HG02938 (cell line): ENCODE data around the gene ZNF57.
"Not testable (repeated sequence)": the region's sequence is repeated elsewhere in the genome, so short reads cannot be mapped to it uniquely, and the experiment has no call there.

Source experiments
- ATAC-seq: cut with Tn5 transposase; IDR thresholded peaks from one replicate; pipeline ENCODE4 v1.9.1; 2021; ENCODE audit warnings: mild to moderate bottlenecking, moderate library complexity; ENCODE audit not compliant: unreplicated experiment

The ZNF57 gene

DNA sequence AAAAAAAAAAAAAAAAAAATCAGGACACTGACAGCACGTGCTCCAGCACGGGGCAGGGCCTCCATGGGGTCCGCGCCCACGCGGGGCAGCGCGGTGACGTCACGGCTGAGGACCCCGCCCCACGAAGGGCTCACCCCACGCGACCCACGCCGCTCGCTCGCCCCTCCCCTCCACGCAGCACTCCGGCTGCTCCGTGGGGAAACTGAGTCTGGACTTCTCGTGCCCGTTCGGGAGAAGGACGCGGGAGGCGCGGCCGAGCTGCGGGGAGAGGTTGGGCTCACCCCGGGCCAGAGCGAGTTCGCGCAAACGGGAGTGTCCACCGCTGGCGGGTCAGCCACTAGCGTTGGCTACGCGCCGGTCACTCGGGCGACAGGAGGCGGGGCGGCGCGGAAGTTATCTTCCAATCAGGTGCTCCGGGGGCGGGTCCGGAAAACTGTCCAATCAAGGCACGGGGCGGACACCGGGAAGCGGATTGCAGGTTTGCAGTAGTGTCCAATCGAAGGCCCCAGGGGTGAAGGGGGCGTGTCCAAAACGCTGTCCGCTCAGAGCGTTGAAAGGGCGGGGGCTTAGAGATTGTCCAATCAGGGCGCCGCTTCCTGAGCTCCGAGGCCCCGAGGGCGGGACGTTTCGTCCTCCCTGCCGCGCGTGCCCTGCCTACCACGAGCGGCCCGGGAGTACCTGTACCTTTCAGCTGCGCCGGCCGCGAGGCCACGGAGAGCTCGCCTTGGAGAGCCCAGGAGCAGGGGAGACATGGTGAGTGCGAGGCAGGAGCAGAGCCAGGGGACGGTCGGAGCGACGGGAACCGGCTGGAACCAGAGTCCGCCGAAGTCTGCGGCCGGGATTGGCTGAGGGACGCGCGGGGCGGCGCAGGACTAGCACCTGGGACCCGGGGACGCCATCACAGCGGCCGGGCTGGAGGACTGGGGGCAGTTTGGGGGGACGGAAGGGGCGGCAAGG is at the start of gene ZNF57:
ZNF57 (plus strand) TSS at position 633 of the 957 bp plus-strand sequence; CDS start at position 751, 118 bp downstream.
- ATAC-seq, result peak; percentile 91

DNA sequence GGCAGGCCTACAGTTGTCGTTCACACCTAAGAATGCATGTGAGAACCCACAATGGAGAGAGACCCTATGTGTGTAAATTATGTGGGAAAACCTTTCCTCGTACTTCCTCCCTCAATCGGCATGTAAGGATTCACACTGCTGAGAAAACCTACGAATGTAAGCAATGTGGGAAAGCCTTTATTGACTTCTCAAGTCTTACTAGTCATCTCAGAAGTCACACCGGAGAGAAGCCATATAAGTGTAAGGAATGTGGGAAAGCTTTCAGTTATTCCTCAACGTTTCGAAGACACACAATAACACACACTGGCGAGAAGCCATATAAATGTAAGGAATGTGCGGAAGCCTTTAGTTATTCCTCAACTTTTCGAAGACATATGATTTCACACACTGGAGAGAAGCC is 48.1 kb upstream of the ZNF57 start:
- no peak for ATAC-seq

DNA sequence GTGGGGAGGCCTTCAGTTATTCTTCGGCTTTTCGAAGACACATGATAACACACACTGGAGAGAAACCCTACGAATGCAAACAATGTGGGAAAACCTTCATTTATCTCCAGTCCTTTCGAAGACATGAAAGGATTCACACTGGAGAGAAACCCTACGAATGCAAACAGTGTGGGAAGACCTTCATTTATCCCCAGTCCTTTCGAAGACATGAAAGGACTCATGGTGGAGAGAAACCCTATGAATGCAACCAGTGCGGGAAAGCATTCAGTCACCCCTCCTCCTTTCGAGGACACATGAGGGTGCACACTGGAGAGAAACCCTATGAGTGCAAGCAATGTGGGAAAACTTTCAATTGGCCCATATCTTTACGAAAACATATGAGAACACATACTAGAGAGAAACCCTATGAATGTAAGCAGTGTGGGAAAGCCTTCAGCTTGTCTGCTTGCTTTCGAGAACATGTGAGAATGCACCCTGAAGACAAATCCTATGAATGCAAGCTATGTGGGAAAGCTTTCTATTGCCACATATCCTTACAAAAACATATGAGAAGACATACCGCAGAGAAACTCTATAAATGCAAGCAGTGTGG is 47.6 kb upstream of the ZNF57 start:
- no peak for ATAC-seq

DNA sequence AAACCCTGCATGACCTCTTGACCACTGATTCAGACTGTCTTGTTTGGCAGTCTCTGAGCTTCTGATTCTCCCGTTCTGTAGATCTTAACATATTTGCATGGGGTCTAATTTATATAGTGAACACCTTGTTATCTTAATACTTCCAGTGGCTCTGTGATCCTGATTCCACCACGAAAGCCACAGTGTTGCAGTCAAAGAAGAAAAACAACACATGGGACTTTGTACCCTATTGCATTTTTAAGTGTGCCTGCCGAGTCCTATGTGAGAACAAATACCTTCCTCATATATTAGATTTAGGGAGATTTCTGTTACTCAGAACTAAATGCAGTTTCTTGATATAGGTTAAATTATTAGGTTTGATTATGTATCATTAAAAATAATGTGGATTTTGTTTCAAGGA is 45.9 kb upstream of the ZNF57 start:
- ATAC-seq, result no peak

DNA sequence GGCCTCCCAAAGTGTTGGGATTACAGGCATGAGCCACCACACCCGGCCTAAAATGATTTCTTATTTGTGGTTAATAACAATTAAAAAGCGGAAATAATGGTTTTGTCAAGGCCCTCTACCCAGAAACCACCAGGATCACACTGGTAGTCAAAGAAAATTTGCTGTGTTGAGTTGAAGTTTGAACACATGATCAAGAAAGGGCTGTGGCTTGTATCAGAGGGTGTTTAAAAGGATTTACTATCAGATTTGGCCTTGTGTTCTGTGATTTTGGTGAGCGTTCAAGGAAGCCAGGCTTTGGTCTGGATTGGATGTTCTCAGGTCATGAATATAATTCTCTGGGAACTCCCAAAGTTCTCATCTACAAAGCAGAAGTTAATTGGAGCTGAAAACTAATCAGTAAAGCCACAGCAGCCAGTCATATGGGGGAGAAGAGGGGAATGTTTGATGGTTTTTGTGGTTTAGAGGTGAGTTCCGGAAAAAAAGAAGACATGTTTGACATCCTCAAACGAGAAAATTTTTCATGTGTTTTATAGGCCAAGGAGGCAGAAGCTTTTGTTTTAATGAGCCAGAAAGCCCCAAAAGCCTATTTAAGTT is 44.2 kb upstream of the ZNF57 start:
- no peak for ATAC-seq

DNA sequence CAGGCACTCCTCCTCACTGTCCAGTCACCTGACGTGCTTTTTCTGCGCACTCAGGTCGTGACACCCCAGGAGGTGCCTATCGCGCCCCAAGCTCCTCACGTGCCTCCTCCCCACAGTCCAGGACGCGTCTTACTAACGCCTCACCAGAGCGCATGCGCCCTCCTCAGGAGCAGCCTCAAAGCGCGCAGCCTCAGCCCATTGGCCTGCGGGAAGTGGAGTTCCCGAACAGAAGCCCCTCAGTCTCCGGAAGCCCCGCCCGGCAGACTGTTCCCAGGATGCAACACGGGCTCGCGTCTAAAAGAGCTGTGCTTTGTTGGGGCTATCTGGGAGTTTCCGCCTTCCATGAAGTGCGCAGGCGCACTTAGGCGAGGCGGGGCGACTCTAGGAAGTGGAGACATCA is 41.9 kb upstream of the ZNF57 start:
- ATAC-seq, result no peak

DNA sequence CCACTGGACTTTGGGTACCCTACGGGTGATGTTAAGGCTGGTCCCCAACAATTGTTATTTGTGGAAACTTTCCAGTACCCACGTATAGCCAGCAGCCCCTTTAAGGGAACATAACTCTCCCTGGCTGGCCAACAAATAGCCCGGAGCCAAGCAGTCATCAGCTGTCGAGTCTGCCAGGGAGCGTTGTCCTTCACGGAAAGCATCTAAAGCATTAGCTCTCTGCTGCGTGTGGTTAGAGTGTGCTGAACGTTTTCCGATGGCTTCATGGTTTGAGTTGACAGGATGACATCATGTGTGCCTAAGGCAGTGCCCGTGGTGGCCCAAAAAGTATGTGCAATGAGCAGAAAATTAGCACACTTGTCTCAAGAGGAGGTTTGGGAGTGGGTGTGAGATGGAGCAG is 36.9 kb upstream of the ZNF57 start:
- ATAC-seq, result no peak

DNA sequence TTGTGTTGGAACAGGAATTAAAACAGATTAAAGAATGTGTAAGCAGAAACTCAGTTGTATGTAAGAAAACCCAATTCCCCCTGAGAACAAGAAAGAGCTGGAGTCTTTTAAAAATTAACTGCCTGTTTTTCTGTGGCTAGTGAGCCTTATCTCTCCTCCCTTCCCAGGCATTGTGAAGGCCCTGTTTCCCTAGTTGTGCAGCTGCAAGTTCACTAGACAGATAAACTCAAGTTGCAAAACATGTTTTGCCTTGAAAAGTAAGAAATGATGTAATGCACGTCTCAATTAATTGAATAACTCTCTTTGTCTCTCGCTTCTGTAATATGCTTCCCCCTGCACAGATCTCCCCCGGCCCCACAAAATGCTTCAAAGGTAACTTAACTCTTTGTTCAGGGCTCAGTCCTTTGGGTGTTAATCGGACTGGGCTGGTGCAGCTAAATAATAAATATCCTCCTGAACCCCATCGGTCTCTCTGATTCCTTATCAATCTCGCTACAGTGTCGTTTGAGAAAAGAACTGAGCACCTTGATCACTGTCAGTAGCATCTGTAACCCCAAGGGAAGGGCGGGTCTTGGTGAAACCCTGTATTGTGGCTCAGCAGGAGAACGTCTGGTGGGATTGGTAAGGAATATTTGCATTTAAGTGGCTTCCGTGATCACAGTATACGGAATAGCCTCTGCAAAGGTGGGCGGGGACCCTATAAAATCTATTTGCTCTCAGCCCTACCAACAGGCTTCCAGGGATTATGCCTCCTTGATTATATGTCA is 35.2 kb upstream of the ZNF57 start:
- no peak for ATAC-seq

DNA sequence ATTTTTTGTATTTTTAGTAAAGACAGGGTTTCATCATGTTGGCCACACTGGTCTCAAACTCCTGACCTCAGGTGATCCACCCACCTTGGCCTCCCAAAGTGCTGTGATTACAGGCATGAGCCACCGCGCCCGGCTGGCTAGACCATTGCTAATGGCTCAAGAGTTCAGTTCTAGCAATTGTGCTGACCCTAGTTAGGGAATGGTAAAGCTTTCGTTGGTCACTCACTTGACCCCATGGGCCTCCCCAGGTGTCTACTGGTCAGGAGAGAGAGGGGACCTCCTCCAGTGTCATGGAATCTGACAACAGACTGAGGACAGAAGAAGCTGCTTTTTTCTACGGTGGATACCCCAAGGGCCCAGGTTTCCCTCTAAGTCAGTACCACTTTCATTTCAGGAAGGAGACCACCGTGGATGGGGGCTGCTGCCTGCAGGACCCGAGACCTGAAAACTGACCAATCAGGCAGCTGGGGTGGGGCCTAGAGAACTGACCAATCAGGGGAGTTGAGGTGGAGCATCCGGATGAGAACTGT is 34.2 kb upstream of the ZNF57 start:
- ATAC-seq, result no peak

DNA sequence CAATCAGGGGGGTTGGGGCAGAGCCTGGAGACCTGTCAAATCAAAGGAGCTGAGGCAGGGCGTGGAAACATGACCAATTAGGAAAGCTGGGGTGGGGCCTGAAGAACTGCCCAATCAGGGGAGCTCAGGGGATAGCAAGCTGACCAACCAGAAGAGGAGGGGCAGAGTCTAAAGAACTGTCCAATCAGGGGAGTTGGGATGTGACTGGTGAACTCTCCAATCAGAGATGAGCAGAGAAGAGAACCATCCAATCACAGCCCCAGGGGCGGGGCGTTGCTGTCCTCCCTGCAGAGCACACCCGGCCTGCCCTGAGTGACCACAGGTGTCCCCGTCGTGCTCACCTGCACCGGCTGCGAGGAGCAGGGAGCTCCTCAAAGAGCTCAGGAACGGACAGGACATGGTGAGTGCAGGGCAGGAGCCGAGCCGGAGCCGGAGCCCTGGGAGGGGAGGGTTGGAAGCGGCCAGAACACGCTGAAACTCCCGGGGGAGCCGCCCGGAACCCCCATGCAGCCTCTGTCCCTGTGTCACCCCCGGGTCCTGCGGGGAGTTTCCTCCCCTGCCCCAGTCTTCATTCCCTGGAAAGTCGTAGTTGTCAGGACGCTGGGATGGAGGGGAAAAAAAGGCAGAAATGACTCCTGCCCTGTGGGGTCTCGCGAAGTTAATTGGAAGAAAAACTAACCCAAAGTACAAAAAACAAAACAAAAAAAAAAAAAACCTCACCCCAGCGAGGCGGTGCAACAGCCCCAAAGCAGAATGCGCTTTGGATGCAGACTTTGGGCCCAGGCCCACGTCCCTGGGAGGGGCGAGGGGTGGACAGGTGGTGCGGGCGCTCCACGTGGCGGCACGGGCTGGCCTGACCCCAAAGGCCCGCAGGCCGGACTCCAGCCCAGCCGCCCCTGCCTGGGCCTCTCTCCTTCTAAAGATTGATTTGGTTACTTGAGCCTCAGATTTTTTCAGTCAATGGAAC is 33.4 kb upstream of the ZNF57 start, which contains the start of gene ZNF556:
ZNF556 (plus strand) TSS at position 311 of the 967 bp plus-strand sequence; CDS start at position 398, 87 bp downstream.
- ATAC-seq, result no peak

DNA sequence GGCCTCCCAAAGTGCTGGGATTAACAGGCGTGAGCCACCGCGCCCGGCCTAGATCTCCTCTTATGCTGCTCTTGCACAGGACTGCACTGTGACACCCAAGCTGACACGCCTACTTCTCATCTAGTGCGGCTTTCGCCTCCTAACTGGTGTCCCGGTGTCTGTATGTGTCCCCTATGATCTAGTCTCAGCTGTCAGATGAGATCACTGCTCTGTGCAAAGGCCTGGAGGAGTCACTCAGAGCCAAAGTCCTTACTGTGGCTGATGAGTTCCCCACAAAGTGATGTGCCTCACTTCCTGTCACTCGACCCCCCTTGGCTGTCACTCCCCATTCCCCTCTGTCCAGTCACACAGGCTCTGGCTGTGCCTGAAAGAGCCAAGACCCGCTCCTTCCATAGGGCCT is 31.1 kb upstream of the ZNF57 start:
- no peak for ATAC-seq

DNA sequence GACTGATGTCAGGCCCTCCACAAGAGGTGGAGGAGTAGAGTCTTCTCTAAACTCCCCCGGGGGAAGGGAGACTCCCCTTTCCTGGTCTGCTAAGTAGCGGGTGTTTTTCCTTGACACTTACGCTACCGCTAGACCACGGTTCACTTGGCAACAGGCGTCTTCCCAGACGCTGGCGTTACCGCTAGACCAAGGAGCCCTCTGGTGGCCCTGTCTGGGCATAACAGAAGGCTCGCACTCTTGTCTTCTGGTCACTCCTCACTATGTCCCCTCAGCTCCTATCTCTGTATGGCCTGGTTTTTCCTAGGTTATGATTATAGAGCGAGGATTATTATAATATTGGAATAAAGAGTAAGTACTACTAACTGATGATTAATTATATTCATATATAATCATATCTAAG is 28.6 kb upstream of the ZNF57 start:
- ATAC-seq, result not testable (repeated sequence)

DNA sequence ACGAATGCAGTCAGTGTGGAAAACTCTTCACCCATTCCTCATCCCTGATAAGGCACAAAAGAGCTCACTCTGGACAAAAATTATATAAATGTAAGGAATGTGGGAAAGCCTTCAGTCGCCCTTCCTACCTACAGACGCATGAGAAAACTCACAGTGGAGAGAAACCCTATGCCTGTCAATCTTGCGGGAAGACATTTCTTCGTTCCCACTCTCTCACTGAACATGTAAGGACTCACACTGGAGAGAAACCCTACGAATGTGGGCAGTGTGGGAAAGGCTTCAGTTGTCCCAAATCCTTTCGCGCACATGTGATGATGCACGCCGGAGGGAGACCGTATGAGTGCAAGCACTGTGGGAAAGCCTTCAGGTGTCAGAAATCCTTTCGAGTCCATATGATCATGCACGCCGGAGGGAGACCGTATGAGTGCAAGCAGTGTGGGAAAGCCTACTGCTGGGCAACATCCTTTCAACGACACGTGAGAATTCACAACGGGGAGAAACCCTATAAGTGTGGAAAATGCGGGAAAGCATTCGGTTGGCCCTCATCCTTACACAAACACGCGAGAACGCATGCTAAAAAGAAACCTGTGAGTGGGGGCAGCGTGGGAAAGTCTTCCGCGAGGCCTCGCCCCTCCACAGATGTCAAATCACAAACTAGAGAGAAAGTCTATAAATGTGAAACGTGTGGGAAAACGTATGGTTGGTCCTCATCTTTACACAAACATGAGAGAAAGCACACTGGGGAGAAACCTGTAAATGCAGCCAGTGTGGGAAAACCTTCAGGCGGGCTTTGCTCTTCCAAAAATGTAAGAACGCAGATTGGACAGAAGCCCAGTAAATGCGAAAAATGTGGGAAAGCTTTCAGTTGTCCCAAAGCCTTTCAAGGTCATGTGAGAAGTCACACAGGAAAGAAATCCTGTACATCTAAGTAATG is 23.1 kb upstream of the ZNF57 start:
- ATAC-seq, result no peak

DNA sequence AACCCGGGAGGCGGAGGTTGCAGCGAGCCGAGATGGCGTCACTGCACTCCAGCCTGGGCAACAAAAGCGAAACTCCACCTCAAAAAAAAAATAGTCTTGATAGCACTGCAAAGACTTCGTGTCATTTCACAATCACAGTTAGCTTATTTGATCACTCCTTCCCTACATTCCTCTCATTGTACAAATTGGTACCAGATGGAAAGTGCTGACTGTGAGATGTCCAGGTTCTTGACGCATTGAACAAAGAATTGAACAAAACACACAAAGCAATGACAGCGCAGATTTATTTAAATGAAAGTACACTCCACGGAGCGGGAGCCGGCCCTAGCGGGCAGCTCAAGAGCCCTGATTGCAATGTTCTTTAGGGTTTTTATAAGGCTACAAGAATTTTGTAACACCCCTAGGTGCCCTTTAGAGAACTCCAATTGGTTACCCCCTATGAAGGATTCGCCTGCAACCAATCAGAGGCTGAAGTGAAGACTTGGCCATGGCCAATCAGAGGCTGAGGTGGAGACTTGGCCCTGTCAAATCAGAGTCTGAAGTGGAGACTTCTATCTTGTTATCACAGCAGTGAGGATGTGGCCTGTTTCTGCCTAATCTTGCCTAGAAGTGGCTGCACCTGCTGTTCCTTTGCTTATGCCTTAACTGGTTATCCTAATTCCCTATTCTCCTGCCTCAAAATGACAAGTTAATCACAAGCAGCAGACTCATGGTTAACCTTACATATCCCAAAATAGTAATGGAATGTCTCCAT is 16.9 kb upstream of the ZNF57 start:
- ATAC-seq, result no peak

DNA sequence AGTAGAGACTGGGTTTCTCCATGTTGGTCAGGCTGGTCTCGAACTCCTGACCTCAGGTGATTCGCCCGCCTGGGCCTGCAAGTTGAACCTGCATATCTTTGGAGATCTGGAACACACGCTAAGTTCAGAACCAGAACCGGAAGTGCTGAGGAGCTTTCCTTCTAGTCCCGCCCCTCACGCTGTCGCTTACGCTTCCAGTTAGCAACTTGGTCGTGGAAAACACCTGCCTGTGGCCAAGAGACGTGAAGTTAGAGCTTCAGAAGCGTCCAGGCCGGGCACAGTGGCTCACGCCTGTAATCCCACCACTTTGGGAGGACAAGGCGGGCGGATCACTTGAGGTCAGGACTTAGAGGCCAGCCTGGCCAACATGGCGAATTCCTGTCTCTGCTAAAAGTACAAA is 15.0 kb upstream of the ZNF57 start:
- ATAC-seq, result no peak

DNA sequence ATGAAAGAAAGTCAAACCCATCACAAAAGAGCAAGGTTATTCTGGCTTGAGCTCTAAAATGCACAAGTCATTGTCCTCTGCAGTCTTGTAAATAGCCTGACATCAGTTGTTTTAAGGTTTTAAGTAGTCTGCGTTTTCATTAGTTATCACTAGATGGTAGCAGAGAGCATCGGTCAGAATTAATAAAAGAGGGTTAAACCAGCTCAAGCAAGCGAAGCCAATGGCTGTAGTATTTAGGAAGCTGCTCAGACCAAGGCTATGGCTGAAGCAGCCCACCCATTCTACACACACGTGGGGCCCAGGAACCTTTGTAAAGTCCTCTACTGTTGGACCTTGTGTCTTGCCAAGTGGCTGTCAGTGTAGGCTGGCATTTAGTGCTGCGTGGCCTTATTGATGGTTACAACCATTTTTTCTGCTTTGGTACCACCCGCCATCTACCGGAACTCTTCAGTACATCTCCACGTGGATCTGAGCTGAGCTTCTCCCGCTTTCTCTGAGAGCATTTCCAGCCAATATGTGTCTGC is 13.3 kb upstream of the ZNF57 start:
- no peak for ATAC-seq

DNA sequence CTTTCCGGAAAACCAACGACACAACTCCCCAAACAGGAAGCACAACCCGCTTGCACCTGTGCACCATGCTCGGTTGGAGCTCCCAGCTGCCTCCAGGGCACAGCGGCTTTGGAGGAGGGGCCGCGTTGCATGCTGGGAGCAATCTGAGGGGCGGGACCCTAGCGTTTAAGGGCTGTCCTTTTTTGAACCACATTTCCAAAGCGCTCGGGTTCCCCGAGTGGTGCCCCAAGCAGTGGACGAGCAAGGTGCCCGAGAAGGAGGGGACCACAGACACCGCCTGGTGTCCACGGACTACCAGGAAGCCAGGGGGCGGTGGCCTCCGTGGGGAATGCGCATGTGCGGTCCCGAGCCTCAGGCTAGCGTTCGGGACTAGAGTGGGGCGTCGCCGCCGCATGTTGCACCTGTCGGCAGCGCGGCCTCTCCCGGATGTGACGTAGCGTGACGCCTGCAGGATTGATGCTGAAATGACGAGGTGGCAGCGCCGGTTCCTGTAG is 11.9 kb upstream of the ZNF57 start:
- ATAC-seq, result no peak
